HepG2 (cell line): ENCODE results near the gene GRIFIN. TPM values are rescaled to one million over a fixed set of nuclear protein-coding genes. Genes with fewer than 3 reads are reported as not detected.

Experiments used
- CC2D1A ChIP-seq: sonication (generic); formaldehyde crosslinking; IDR thresholded peaks from 2 replicates; pipeline ENCODE4 v1.8.1; 2023; ENCODE audit warnings: mild to moderate bottlenecking, missing genetic modification reagents
- HHEX ChIP-seq: IDR thresholded peaks from 2 replicates; pipeline ENCODE4 v1.6.1; 2016; ENCODE audit warnings: control low read depth
- MYC ChIP-seq: sonication (generic); formaldehyde crosslinking; IDR thresholded peaks from 2 replicates; pipeline ENCODE4 v1.9.0; 2021; ENCODE audit warnings: missing genetic modification reagents, borderline replicate concordance
- SOX6 ChIP-seq, 2 experiments: fragments of 450-650 bp in 1 of 2; sonication (generic) in 1 of 2; formaldehyde crosslinking in 1 of 2; IDR thresholded peaks; 2 replicates each; pipeline versions ENCODE4 v1.4.0 to v1.6.1; 2017 to 2020; ENCODE audit warnings: antibody characterized with exemption in 1 of 2, mild to moderate bottlenecking in 1 of 2, missing genetic modification reagents in 1 of 2
- SPEN ChIP-seq: sonication (generic); formaldehyde crosslinking; IDR thresholded peaks from 2 replicates; pipeline ENCODE4 v1.5.1; 2020; ENCODE audit warnings: low read depth, mild to moderate bottlenecking, missing genetic modification reagents
- TGIF2 ChIP-seq: IDR thresholded peaks from 2 replicates; pipeline ENCODE4 v1.6.1; 2016; ENCODE audit warnings: control low read depth, missing compliant biosample characterization
- ZBTB20 ChIP-seq: sonication (generic); formaldehyde crosslinking; IDR thresholded peaks from 2 replicates; pipeline ENCODE4 v1.8.1; 2023; ENCODE audit warnings: missing genetic modification reagents, low read depth, mild to moderate bottlenecking, borderline replicate concordance
- ZFY ChIP-seq: sonication (generic); formaldehyde crosslinking; IDR thresholded peaks from 2 replicates; pipeline ENCODE4 v1.4.0; 2020; ENCODE audit warnings: missing genetic modification reagents
- ZNF331 ChIP-seq: sonication (generic); formaldehyde crosslinking; IDR thresholded peaks from 2 replicates; pipeline ENCODE4 v1.4.0; 2020; ENCODE audit warnings: missing genetic modification reagents
- ZNF343 ChIP-seq: sonication (generic); formaldehyde crosslinking; IDR thresholded peaks from 2 replicates; pipeline ENCODE4 v1.4.0; 2020; ENCODE audit warnings: mild to moderate bottlenecking, missing genetic modification reagents
- ZNF607 ChIP-seq: sonication (generic); formaldehyde crosslinking; IDR thresholded peaks from 2 replicates; pipeline ENCODE4 v1.5.1; 2020; ENCODE audit warnings: missing genetic modification reagents, mild to moderate bottlenecking, borderline replicate concordance
- ZNF776 ChIP-seq: sonication (generic); formaldehyde crosslinking; IDR thresholded peaks from 2 replicates; pipeline ENCODE4 v1.4.0; 2020; ENCODE audit warnings: mild to moderate bottlenecking, missing genetic modification reagents
- polyA plus RNA-seq, 8 experiments: library from polyadenylated mRNA; depleted of rRNA in 3 of 8; stranded (reverse) in 7 of 8; unstranded in 1 of 8; fragments of >200 nt; fragmentation: Illumina TruSeq in 4 of 8; extraction: Trizol in 4 of 8; gene quantifications; 2 replicates each; pipeline versions ENCODE4 v1.2.1 to v1.2.3, GENCODE V29; 2011 to 2016; ENCODE audit warnings: low read depth in 4 of 8, missing spikeins in 1 of 8, mixed read lengths in 1 of 8; ENCODE audit not compliant: insufficient read depth in 1 of 8
- total RNA-seq, 5 experiments: library from RNA; depleted of rRNA; stranded (reverse); fragments of >200 nt; fragmentation: Illumina TruSeq; extraction: Trizol; gene quantifications; 2 replicates each; pipeline ENCODE4 v1.2.3, GENCODE V29; 2016; ENCODE audit warnings: low read depth in 1 of 5
- TF ChIP-seq, protein P1 (sequence below): sonication (generic); formaldehyde crosslinking; IDR thresholded peaks from 2 replicates; pipeline ENCODE4 v1.9.0; 2021; ENCODE audit warnings: missing genetic modification reagents, borderline replicate concordance
- TF ChIP-seq, protein P2 (sequence below): IDR thresholded peaks from 2 replicates; pipeline ENCODE4 v1.6.1; 2012; ENCODE audit warnings: inconsistent platforms
- TF ChIP-seq, protein P3 (sequence below): sonication (generic); formaldehyde crosslinking; IDR thresholded peaks from 2 replicates; pipeline ENCODE4 v1.8.1; 2023; ENCODE audit warnings: mild to moderate bottlenecking, missing genetic modification reagents
- TF ChIP-seq, protein P4 (sequence below): sonication (generic); formaldehyde crosslinking; IDR thresholded peaks from 2 replicates; pipeline ENCODE4 v1.4.0; 2020; ENCODE audit warnings: missing genetic modification reagents, borderline replicate concordance
- TF ChIP-seq, protein P5 (sequence below): sonication (generic); formaldehyde crosslinking; IDR thresholded peaks from 2 replicates; pipeline ENCODE4 v1.4.0; 2020; ENCODE audit warnings: missing genetic modification reagents, low read depth, mild to moderate bottlenecking, borderline replicate concordance
- TF ChIP-seq, protein P6 (sequence below): sonication (generic); formaldehyde crosslinking; conservative IDR thresholded peaks from 2 replicates; pipeline ENCODE4 v1.8.0; 2022; ENCODE audit warnings: low read depth, missing genetic modification reagents
- TF ChIP-seq, protein P7 (sequence below): sonication (generic); formaldehyde crosslinking; IDR thresholded peaks from 2 replicates; pipeline ENCODE4 v1.8.0; 2022; ENCODE audit warnings: low read depth, missing genetic modification reagents

Gene GRIFIN
- total and polyA plus RNA-seq, 2 of the 13 experiments (the other 11 are each of a cell fraction or from before 2014, with no cell fraction given): not detected

DNA sequence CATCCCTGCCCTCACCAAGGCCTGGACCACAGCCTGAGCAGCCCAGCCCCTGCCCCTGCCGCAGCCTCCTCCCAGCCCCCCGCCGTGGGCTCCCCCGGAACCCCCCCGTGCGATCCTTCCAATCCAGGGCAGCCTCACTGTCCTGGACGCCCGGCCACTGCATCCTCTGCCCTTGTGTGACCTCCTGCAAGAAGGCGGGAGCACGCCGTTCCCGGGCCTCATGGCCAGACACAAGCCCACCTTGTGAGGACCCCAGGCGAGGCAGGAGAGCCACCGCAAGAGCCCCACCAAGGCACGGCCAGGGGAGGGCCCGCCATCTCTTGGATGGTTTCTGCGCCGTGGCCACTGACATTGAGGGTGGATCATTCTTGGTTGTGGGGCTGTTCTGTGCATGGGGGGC lies 35.6 kb upstream of the GRIFIN start (continued):
- TF ChIP-seq, protein P1, sequence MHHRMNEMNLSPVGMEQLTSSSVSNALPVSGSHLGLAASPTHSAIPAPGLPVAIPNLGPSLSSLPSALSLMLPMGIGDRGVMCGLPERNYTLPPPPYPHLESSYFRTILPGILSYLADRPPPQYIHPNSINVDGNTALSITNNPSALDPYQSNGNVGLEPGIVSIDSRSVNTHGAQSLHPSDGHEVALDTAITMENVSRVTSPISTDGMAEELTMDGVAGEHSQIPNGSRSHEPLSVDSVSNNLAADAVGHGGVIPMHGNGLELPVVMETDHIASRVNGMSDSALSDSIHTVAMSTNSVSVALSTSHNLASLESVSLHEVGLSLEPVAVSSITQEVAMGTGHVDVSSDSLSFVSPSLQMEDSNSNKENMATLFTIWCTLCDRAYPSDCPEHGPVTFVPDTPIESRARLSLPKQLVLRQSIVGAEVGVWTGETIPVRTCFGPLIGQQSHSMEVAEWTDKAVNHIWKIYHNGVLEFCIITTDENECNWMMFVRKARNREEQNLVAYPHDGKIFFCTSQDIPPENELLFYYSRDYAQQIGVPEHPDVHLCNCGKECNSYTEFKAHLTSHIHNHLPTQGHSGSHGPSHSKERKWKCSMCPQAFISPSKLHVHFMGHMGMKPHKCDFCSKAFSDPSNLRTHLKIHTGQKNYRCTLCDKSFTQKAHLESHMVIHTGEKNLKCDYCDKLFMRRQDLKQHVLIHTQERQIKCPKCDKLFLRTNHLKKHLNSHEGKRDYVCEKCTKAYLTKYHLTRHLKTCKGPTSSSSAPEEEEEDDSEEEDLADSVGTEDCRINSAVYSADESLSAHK (CRISPR knock-in tag): no peak
- no peak for TF ChIP-seq SPEN (CRISPR knock-in tag)
- TF ChIP-seq, protein P2, sequence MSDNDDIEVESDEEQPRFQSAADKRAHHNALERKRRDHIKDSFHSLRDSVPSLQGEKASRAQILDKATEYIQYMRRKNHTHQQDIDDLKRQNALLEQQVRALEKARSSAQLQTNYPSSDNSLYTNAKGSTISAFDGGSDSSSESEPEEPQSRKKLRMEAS: peak; percentile 61
- no peak for TF ChIP-seq SOX6 (IDR thresholded peaks at IDR 0.05)
- TF ChIP-seq SOX6 (CRISPR knock-in tag; IDR thresholded peaks at IDR 0.05): 0 out of 2 replicates have a peak, but pooled peaks have one; percentile 11
- TF ChIP-seq, protein P3, sequence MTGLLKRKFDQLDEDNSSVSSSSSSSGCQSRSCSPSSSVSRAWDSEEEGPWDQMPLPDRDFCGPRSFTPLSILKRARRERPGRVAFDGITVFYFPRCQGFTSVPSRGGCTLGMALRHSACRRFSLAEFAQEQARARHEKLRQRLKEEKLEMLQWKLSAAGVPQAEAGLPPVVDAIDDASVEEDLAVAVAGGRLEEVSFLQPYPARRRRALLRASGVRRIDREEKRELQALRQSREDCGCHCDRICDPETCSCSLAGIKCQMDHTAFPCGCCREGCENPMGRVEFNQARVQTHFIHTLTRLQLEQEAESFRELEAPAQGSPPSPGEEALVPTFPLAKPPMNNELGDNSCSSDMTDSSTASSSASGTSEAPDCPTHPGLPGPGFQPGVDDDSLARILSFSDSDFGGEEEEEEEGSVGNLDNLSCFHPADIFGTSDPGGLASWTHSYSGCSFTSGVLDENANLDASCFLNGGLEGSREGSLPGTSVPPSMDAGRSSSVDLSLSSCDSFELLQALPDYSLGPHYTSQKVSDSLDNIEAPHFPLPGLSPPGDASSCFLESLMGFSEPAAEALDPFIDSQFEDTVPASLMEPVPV (CRISPR knock-in tag): no peak
- TF ChIP-seq ZNF776 (CRISPR knock-in tag): no peak
- no peak for TF ChIP-seq HHEX
- no peak for TF ChIP-seq ZBTB20
- TF ChIP-seq, protein P4, sequence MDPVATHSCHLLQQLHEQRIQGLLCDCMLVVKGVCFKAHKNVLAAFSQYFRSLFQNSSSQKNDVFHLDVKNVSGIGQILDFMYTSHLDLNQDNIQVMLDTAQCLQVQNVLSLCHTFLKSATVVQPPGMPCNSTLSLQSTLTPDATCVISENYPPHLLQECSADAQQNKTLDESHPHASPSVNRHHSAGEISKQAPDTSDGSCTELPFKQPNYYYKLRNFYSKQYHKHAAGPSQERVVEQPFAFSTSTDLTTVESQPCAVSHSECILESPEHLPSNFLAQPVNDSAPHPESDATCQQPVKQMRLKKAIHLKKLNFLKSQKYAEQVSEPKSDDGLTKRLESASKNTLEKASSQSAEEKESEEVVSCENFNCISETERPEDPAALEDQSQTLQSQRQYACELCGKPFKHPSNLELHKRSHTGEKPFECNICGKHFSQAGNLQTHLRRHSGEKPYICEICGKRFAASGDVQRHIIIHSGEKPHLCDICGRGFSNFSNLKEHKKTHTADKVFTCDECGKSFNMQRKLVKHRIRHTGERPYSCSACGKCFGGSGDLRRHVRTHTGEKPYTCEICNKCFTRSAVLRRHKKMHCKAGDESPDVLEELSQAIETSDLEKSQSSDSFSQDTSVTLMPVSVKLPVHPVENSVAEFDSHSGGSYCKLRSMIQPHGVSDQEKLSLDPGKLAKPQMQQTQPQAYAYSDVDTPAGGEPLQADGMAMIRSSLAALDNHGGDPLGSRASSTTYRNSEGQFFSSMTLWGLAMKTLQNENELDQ: no peak
- no peak for TF ChIP-seq ZNF343 (CRISPR knock-in tag)
- no peak for TF ChIP-seq CC2D1A (CRISPR knock-in tag)
- TF ChIP-seq, protein P5, sequence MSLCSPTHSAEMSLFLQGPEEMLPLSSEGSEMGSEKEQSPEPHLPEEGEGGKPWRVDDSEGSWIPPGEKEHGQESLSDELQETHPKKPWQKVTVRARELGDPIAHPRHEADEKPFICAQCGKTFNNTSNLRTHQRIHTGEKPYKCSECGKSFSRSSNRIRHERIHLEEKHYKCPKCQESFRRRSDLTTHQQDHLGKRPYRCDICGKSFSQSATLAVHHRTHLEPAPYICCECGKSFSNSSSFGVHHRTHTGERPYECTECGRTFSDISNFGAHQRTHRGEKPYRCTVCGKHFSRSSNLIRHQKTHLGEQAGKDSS: 0 out of 2 replicates have a peak, but pooled peaks have one; percentile 46
- peak; percentile 45; the same call in 1 of the 2 replicates for TF ChIP-seq MYC (CRISPR knock-in tag)
- TF ChIP-seq, protein P6, sequence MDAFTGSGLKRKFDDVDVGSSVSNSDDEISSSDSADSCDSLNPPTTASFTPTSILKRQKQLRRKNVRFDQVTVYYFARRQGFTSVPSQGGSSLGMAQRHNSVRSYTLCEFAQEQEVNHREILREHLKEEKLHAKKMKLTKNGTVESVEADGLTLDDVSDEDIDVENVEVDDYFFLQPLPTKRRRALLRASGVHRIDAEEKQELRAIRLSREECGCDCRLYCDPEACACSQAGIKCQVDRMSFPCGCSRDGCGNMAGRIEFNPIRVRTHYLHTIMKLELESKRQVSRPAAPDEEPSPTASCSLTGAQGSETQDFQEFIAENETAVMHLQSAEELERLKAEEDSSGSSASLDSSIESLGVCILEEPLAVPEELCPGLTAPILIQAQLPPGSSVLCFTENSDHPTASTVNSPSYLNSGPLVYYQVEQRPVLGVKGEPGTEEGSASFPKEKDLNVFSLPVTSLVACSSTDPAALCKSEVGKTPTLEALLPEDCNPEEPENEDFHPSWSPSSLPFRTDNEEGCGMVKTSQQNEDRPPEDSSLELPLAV (CRISPR knock-in tag): no peak
- no peak for TF ChIP-seq ZNF607 (CRISPR knock-in tag)
- TF ChIP-seq TGIF2: no peak
- TF ChIP-seq ZFY (CRISPR knock-in tag): no peak
- TF ChIP-seq, protein P7, sequence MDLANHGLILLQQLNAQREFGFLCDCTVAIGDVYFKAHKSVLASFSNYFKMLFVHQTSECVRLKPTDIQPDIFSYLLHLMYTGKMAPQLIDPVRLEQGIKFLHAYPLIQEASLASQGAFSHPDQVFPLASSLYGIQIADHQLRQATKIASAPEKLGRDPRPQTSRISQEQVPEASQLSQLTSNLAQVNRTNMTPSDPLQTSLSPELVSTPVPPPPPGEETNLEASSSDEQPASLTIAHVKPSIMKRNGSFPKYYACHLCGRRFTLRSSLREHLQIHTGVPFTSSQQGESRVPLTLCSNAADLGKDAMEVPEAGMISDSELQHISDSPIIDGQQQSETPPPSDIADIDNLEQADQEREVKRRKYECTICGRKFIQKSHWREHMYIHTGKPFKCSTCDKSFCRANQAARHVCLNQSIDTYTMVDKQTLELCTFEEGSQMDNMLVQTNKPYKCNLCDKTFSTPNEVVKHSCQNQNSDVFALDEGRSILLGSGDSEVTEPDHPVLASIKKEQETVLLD (CRISPR knock-in tag): no peak
- no peak for TF ChIP-seq ZNF331
